NCI-H2107 treated with DMSO at 0.1 percent for 48 hours (cell line): ENCODE data around the gene KLRF1.
A peak's percentile ranks its signal among the peaks of the same experiment; 100 is the strongest.

ENCODE experiments used
- DNase-seq: peaks from one replicate; lab custom pipeline; 2025; ENCODE audit not compliant: unreplicated experiment; lab: John Stamatoyannopoulos, UW

The KLRF1 gene

GRCh38 chr12:9808504-9808903, 18.8 kb upstream of the KLRF1 start:
- no peak for DNase-seq

GRCh38 chr12:9809338-9809737, 17.9 kb upstream of the KLRF1 start:
- DNase-seq, result no peak

- DNase-seq, result no peak
Measured at GRCh38 chr12:9809866-9810265, 17.4 kb upstream of the KLRF1 start.

- DNase-seq, result no peak
Measured at GRCh38 chr12:9810671-9811070, 16.6 kb upstream of the KLRF1 start.

- DNase-seq, result no peak
Measured at GRCh38 chr12:9811621-9812020, 15.7 kb upstream of the KLRF1 start.

- peak; percentile 19 for DNase-seq
Measured at GRCh38 chr12:9813821-9814798, 13.2 kb upstream of the KLRF1 start.

- no peak for DNase-seq
Measured at GRCh38 chr12:9820281-9820930, 6.9 kb upstream of the KLRF1 start.

GRCh38 chr12:9829483-9829882, 2.2 kb downstream of the KLRF1 start:
- no peak for DNase-seq

- no peak for DNase-seq
Measured at GRCh38 chr12:9829982-9830381, 2.7 kb downstream of the KLRF1 start.

GRCh38 chr12:9831720-9832119, 4.4 kb downstream of the KLRF1 start:
- no peak for DNase-seq

- no peak for DNase-seq
Measured at GRCh38 chr12:9843407-9843806, 16.1 kb downstream of the KLRF1 start.

- no peak for DNase-seq
Measured at GRCh38 chr12:9848899-9849298, 21.6 kb downstream of the KLRF1 start.

- DNase-seq, result no peak
Measured at GRCh38 chr12:9851050-9851449, 23.8 kb downstream of the KLRF1 start.

- DNase-seq, result no peak
Measured at GRCh38 chr12:9851927-9852326, 24.6 kb downstream of the KLRF1 start.

- DNase-seq, result no peak
Measured at GRCh38 chr12:9856151-9856550, 28.9 kb downstream of the KLRF1 start.

GRCh38 chr12:9856894-9857293, 29.6 kb downstream of the KLRF1 start:
- no peak for DNase-seq

- no peak for DNase-seq
Measured at GRCh38 chr12:9858135-9858534, 30.9 kb downstream of the KLRF1 start.

- DNase-seq, result no peak
Measured at GRCh38 chr12:9864913-9865675, 37.8 kb downstream of the KLRF1 start.

- no peak for DNase-seq
Measured at GRCh38 chr12:9866860-9867269, 39.6 kb downstream of the KLRF1 start.

- no peak for DNase-seq
Measured at GRCh38 chr12:9867531-9867930, 40.2 kb downstream of the KLRF1 start.

GRCh38 chr12:9868311-9868801, 41.1 kb downstream of the KLRF1 start:
- no peak for DNase-seq
